Esophagus squamous epithelium (tissue), 4 donors: ENCODE results near the gene BRSK2.

Experiments
- CTCF ChIP-seq, 6 experiments: fragments of 450-650 bp in 4 of 6; fragments of 200-600 bp in 2 of 6; sonication (generic) in 2 of 6; IDR thresholded peaks; one replicate each; pipeline ENCODE4 v1.5.1; 2016 to 2019; ENCODE audit warnings: antibody characterized with exemption in 6 of 6, mild to moderate bottlenecking in 4 of 6, moderate library complexity in 4 of 6
- POLR2A ChIP-seq, 4 donors: fragments of 450-650 bp; IDR thresholded peaks; one replicate each; pipeline ENCODE4 v1.6.1; 2017; ENCODE audit warnings: antibody characterized with exemption in 4 of 4, mild to moderate bottlenecking in 4 of 4, moderate library complexity in 3 of 4

GRCh38 chr11:1456176-1456575, 66.4 kb downstream of the BRSK2 start:
- no peak for TF ChIP-seq POLR2A (IDR thresholded peaks at IDR 0.05)
- TF ChIP-seq CTCF (IDR thresholded peaks at IDR 0.05) = no peak
